WERI-Rb-1 (cell line): ENCODE measurements around the gene TEX10.

Experiments used
- DNase-seq: peaks from one replicate; pipeline ENCODE4 v3.0.0-alpha.2; 2020
- H3K27ac ChIP-seq: fragments of 250-450 bp; sonication (Bioruptor Pico); 2 replicates; pipeline ENCODE4 v1.5.1; 2020; ENCODE audit warnings: mild to moderate bottlenecking, moderate library complexity
- H3K27me3 ChIP-seq: fragments of 250-450 bp; sonication (Bioruptor Pico); 2 replicates; pipeline ENCODE4 v1.5.1; 2021; ENCODE audit warnings: mild to moderate bottlenecking, low read depth, moderate library complexity; ENCODE audit not compliant: insufficient read depth, severe bottlenecking
- H3K36me3 ChIP-seq: fragments of 250-450 bp; sonication (Bioruptor Pico); 2 replicates; pipeline ENCODE4 v1.5.1; 2020; ENCODE audit warnings: mild to moderate bottlenecking, moderate library complexity
- H3K4me3 ChIP-seq: 2 replicates; pipeline ENCODE4 v1.5.1; 2011; ENCODE audit warnings: low read depth, mild to moderate bottlenecking, control low read depth, low read length
- H3K9me3 ChIP-seq: fragments of 250-450 bp; sonication (Bioruptor Pico); 2 replicates; pipeline ENCODE4 v1.5.1; 2021; ENCODE audit warnings: mild to moderate bottlenecking, moderate library complexity; ENCODE audit not compliant: severe bottlenecking
- TF ChIP-seq, protein P1 (sequence below): IDR thresholded peaks from 2 replicates; pipeline ENCODE4 v1.5.1; 2011; ENCODE audit warnings: low read depth, mild to moderate bottlenecking, control low read depth, inconsistent platforms, low read length

Gene TEX10

DNA sequence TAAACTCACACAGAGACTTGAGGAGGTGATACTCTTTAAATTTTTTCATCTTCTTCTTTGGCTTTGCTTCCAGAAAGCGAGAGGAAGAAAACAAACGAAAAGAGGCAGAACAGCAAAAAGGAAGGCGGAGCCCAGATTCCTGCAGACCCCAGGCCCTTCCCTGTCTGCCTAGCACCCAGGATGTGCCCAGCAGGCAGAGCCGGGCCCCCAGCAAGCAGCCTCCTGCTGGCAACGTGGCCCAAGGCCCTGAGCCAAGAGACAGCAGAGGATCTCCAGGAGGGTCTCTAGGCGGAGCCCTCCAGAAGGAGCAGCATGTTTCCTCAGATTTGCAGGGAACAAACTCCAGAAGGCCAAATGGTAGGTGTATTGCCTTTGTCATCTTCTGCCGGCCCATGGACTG, 68.5 kb downstream of the TEX10 start:
- Histone ChIP-seq H3K36me3 (peaks cover 10% of the 10 kb centered on the region), H3K9me3 (no peaks in the 10 kb centered on the region), H3K4me3 (no peak overlapping the region), H3K27ac (no peak overlapping the region), H3K27me3 (no peaks in the 10 kb centered on the region)
- DNase-seq = no peak
- TF ChIP-seq, protein P1, sequence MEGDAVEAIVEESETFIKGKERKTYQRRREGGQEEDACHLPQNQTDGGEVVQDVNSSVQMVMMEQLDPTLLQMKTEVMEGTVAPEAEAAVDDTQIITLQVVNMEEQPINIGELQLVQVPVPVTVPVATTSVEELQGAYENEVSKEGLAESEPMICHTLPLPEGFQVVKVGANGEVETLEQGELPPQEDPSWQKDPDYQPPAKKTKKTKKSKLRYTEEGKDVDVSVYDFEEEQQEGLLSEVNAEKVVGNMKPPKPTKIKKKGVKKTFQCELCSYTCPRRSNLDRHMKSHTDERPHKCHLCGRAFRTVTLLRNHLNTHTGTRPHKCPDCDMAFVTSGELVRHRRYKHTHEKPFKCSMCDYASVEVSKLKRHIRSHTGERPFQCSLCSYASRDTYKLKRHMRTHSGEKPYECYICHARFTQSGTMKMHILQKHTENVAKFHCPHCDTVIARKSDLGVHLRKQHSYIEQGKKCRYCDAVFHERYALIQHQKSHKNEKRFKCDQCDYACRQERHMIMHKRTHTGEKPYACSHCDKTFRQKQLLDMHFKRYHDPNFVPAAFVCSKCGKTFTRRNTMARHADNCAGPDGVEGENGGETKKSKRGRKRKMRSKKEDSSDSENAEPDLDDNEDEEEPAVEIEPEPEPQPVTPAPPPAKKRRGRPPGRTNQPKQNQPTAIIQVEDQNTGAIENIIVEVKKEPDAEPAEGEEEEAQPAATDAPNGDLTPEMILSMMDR = no peak

DNA sequence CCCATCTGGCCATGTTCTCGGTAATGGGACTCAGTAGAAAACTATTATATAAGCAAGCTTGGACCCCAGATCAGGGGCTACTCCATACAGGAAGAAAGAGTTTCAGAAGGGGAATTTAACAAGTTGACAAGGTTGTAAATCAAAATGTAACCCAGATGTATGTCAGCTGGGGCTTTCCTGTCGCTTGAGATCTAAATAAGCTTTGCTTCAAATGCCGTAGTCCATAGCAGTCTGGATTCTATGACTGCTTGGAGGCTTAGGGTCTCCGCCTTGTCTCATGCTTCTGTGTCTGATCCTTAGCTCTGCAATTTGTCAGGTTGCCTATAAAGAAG, 70.4 kb downstream of the TEX10 start:
- Histone ChIP-seq H3K27me3 (no peaks in the 10 kb centered on the region), H3K4me3 (no peak overlapping the region), H3K36me3 (peaks cover 4% of the 10 kb centered on the region), H3K27ac (no peak overlapping the region), H3K9me3 (no peaks in the 10 kb centered on the region)
- DNase-seq = no peak
- TF ChIP-seq, protein P1 = no peak

DNA sequence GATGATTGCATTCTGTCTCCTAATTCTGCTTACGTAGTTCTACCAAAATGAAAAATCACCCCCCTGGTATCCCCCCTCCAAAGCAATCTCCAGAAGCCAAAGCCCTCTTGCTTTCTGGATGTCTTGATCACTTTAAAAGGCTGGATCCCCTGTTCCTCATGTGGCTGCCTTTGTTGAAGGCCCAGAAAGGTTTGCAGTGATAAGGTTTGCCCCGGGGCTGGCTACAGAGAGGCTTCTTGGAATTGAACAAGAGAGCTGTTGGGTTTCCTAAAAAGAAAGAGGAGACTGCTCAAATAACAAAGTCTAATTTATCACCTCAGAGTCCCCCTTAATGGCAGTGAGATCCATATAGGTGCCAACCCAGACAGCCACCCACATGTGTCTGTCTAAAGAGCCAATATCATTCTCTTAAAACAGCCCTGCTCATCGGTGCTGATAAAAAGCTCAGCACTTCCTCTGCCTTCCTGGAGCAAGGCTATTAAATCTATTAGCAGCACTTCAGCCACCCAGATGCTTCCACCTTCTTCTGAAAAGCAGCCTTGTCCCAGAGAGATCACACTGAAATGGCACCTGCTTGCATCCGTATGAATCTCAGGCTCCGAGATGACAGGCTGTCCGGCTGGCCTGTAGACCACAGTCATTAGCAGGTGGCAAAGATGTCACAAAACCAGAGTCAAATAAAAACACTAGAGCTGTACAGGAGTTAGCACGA, 70.9 kb downstream of the TEX10 start:
- no peaks in the 10 kb centered on the region for H3K36me3 ChIP-seq
- no peak overlapping the region for H3K4me3 ChIP-seq
- H3K27ac ChIP-seq = no peak overlapping the region
- no peaks in the 10 kb centered on the region for H3K27me3 ChIP-seq
- no peaks in the 10 kb centered on the region for H3K9me3 ChIP-seq
- TF ChIP-seq, protein P1 = no peak
- DNase-seq = no peak

DNA sequence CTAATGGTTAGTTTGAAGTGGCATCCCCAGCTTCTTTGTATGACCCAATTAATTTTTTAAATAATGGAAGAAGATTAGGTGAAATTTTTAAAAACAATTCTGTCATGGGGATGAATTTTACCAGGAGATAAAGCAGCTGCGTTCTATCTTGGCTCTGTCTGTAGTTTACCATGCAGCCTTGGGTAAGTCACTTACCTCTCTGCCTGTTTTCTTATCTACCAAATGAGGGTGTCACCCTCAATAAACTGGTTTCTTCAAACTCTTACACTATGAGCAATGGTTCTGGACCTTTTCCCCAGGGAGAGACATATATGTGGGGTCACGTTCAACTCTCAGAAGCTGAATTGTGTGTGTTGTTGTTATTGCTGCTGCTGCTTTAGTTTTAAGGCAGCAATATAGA, 71.7 kb downstream of the TEX10 start:
- Histone ChIP-seq H3K36me3 (no peaks in the 10 kb centered on the region), H3K27me3 (no peaks in the 10 kb centered on the region)
- TF ChIP-seq, protein P1 = no peak

DNA sequence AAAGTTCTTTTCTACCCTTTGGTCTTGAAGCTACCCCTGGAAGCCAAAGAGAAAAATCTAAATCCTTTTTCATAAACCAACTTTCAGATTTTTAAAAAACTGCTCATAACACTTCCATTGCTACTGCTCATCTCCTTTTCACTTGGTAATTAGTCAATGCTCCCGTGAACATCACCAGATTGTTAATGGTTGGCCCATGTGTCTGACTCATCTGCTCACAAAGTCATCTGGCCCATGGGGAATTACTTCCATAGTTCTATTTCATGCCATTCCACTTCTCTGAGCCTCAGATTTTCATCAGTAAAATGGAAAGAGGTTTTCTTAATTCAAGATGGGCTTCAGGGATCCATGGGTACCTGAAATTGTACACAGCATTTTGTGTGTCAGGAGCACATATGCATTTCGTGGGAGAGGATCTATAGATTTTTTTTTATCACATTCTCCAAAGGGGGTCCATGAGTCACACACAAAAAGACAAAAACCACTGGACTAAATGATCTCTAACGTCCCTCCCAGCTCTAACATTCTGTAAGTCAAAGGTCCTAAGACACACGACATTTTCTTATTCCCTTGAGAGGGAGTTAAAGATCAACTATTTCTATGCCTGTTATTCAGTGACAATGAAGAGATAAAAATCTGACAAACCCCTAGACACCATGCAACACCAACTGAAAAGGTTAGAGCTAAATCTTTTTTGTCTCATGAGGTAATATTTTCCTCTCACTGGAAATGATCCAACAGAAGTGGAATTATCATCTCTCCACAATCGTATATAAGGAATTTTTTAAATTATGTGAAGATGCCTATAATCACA, 75.4 kb downstream of the TEX10 start:
- DNase-seq = no peak

More for the DNA sequence above, 71.7 kb downstream of the TEX10 start:
- no peaks in the 10 kb centered on the region for H3K9me3 ChIP-seq
- no peak overlapping the region for H3K4me3 ChIP-seq
- no peak for DNase-seq
- no peak overlapping the region for H3K27ac ChIP-seq

More for the DNA sequence above, 75.4 kb downstream of the TEX10 start:
- Histone ChIP-seq H3K9me3 (no peaks in the 10 kb centered on the region), H3K36me3 (peaks cover 10% of the 10 kb centered on the region), H3K27ac (no peak overlapping the region), H3K27me3 (no peaks in the 10 kb centered on the region), H3K4me3 (no peak overlapping the region)
- TF ChIP-seq, protein P1 = no peak
